HG03378 (cell line): ENCODE data around the gene SNX8.

Experiments used
- ATAC-seq: cut with Tn5 transposase; IDR thresholded peaks from one replicate; pipeline ENCODE4 v1.9.1; 2021; ENCODE audit warnings: mild to moderate bottlenecking, moderate library complexity; ENCODE audit not compliant: unreplicated experiment

SNX8 gene

GRCh38 chr7:2209146-2209960 lies 104.9 kb downstream of the SNX8 start:
- ATAC-seq: no peak

- ATAC-seq: no peak
These were observed 105.5 kb downstream of the SNX8 start for GRCh38 chr7:2208712-2209111.

GRCh38 chr7:2205036-2205780 lies 109.0 kb downstream of the SNX8 start:
- ATAC-seq: no peak

- ATAC-seq: no peak
These were observed 109.8 kb downstream of the SNX8 start for GRCh38 chr7:2204446-2204845.

GRCh38 chr7:2203766-2204300 lies 110.4 kb downstream of the SNX8 start:
- no peak for ATAC-seq

- ATAC-seq: no peak
These were observed 111.1 kb downstream of the SNX8 start for GRCh38 chr7:2202901-2203765.

GRCh38 chr7:2202361-2202761 lies 111.9 kb downstream of the SNX8 start:
- no peak for ATAC-seq
